Neural progenitor cell (in vitro differentiated cells): ENCODE measurements around the gene MTCL3.
"Not testable (repeated sequence)": the region's sequence is repeated elsewhere in the genome, so short reads cannot be mapped to it uniquely, and the experiment has no call there.

Experiments used
- EZH2 ChIP-seq: fragments of 200-600 bp; sonication (generic); IDR thresholded peaks from 2 replicates; pipeline ENCODE4 v1.6.1; 2017; ENCODE audit warnings: antibody characterized with exemption, mild to moderate bottlenecking, moderate library complexity
- TF ChIP-seq, protein P1 (sequence below): fragments of 200-600 bp; sonication (generic); IDR thresholded peaks from 2 replicates; pipeline ENCODE4 v1.5.1; 2017; ENCODE audit warnings: antibody characterized with exemption, mild to moderate bottlenecking

DNA sequence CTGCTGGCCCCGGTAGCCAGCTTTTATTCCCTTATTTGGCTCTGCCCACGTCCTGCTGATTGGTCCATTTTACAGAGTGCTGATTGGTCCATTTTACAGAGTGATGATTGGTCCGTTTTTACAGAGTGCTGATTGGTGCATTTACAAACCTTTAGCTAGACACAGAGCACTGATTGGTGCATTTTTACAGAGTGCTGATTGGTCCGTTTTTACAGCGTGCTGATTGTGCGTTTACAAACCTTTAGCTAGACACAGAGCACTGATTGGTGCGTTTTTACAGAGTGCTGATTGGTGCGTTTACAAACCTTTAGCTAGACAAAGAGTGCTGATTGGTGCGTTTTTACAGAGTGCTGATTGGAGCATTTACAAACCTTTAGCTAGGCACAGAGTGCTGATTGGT lies 90.6 kb downstream of the MTCL3 start:
- not testable (repeated sequence) for TF ChIP-seq EZH2
- TF ChIP-seq, protein P1, sequence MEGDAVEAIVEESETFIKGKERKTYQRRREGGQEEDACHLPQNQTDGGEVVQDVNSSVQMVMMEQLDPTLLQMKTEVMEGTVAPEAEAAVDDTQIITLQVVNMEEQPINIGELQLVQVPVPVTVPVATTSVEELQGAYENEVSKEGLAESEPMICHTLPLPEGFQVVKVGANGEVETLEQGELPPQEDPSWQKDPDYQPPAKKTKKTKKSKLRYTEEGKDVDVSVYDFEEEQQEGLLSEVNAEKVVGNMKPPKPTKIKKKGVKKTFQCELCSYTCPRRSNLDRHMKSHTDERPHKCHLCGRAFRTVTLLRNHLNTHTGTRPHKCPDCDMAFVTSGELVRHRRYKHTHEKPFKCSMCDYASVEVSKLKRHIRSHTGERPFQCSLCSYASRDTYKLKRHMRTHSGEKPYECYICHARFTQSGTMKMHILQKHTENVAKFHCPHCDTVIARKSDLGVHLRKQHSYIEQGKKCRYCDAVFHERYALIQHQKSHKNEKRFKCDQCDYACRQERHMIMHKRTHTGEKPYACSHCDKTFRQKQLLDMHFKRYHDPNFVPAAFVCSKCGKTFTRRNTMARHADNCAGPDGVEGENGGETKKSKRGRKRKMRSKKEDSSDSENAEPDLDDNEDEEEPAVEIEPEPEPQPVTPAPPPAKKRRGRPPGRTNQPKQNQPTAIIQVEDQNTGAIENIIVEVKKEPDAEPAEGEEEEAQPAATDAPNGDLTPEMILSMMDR, result not testable (repeated sequence)
